ENCODE measurements around the gene ADA. TPM values are rescaled to one million over a fixed set of nuclear protein-coding genes. Genes with fewer than 3 reads are reported as not detected.

Gene ADA
- total RNA-seq, 2 donors from 2014 or later: 12.8 to 15.9 TPM

GRCh38 chr20:44627364-44628010 lies 24.0 kb downstream of the ADA start:
- Mint-ChIP-seq H3K27me3 (ENCODE audit: insufficient read depth) (peaks cover 16% of the 10 kb centered on the region), H3K4me3 (no peak overlapping the region), H3K4me1 (peaks cover 3% of the 10 kb centered on the region), H3K27ac (no peak overlapping the region), H3K9me3 (peaks cover 9% of the 10 kb centered on the region), H3K36me3 (ENCODE audit: low read depth) (peaks cover 14% of the 10 kb centered on the region)
- TF ChIP-seq CTCF (conservative IDR thresholded peaks at IDR 0.05): no peak
- Histone ChIP-seq H3K9me3 (ENCODE audit: control insufficient read depth, low read length) (peaks cover 9% of the 10 kb centered on the region), H3K36me3 (ENCODE audit: control insufficient read depth, insufficient read depth, low read length) (peaks cover 13% of the 10 kb centered on the region), H3K4me3 (ENCODE audit: low read length) (no peak overlapping the region), H3K9ac (ENCODE audit: extremely low read depth, low read length, poor library complexity, severe bottlenecking) (no peak overlapping the region), H3K27ac (ENCODE audit: low read depth, low read length) (no peak overlapping the region), H3K4me1 (ENCODE audit: control insufficient read depth, insufficient read depth, low read length) (peaks cover 4% of the 10 kb centered on the region), H3K27me3 (ENCODE audit: control insufficient read depth, insufficient read depth, low read length, poor library complexity, severe bottlenecking) (no peaks in the 10 kb centered on the region)
- 89 to 91% methylated on average over 12 to 13 of the region's 13 CpGs for WGBS, 2 experiments (ENCODE audit: insufficient coverage in 1 of 2, insufficient read length in 1 of 2)
- no peak for DNase-seq

GRCh38 chr20:44626278-44626677 lies 25.2 kb downstream of the ADA start:
- peaks cover 9% of the 10 kb centered on the region for H3K9me3 ChIP-seq (ENCODE audit: control insufficient read depth, low read length)
- H3K4me3 Mint-ChIP-seq: no peak overlapping the region
- peaks cover 15% of the 10 kb centered on the region for H3K36me3 ChIP-seq (ENCODE audit: control insufficient read depth, insufficient read depth, low read length)
- H3K9ac ChIP-seq (ENCODE audit: extremely low read depth, low read length, poor library complexity, severe bottlenecking): no peak overlapping the region
- H3K27ac ChIP-seq (ENCODE audit: low read depth, low read length): no peak overlapping the region
- WGBS, 2 experiments (ENCODE audit: insufficient coverage in 1 of 2, insufficient read length in 1 of 2): 75 to 90% methylated on average over 2 to 7 of the region's 7 CpGs
- peaks cover 19% of the 10 kb centered on the region for H3K27me3 Mint-ChIP-seq (ENCODE audit: insufficient read depth)
- no peak overlapping the region for H3K4me3 ChIP-seq (ENCODE audit: low read length)
- peaks cover 26% of the 10 kb centered on the region for H3K36me3 Mint-ChIP-seq (ENCODE audit: low read depth)
- no peak for DNase-seq
- TF ChIP-seq CTCF (conservative IDR thresholded peaks at IDR 0.05): no peak
- H3K9me3 Mint-ChIP-seq: peaks cover 12% of the 10 kb centered on the region
- H3K4me1 ChIP-seq (ENCODE audit: control insufficient read depth, insufficient read depth, low read length): peaks cover 4% of the 10 kb centered on the region
- peaks cover 3% of the 10 kb centered on the region for H3K4me1 Mint-ChIP-seq
- H3K27ac Mint-ChIP-seq: no peak overlapping the region
- H3K27me3 ChIP-seq (ENCODE audit: control insufficient read depth, insufficient read depth, low read length, poor library complexity, severe bottlenecking): no peaks in the 10 kb centered on the region

- Histone ChIP-seq H3K9me3 (ENCODE audit: control insufficient read depth, low read length) (peaks cover 9% of the 10 kb centered on the region), H3K4me3 (ENCODE audit: low read length) (no peak overlapping the region), H3K27me3 (ENCODE audit: control insufficient read depth, insufficient read depth, low read length, poor library complexity, severe bottlenecking) (no peaks in the 10 kb centered on the region), H3K27ac (ENCODE audit: low read depth, low read length) (no peak overlapping the region), H3K36me3 (ENCODE audit: control insufficient read depth, insufficient read depth, low read length) (peaks cover 15% of the 10 kb centered on the region), H3K4me1 (ENCODE audit: control insufficient read depth, insufficient read depth, low read length) (peaks cover 4% of the 10 kb centered on the region), H3K9ac (ENCODE audit: extremely low read depth, low read length, poor library complexity, severe bottlenecking) (no peak overlapping the region)
- no peak for DNase-seq
- TF ChIP-seq CTCF (conservative IDR thresholded peaks at IDR 0.05): no peak
- 95 to 100% methylated on average over 2 to 8 of the region's 8 CpGs for WGBS, 2 experiments (ENCODE audit: insufficient coverage in 1 of 2, insufficient read length in 1 of 2)
- H3K36me3 Mint-ChIP-seq (ENCODE audit: low read depth): peaks cover 34% of the 10 kb centered on the region
- peaks cover 28% of the 10 kb centered on the region for H3K27me3 Mint-ChIP-seq (ENCODE audit: insufficient read depth)
- H3K27ac Mint-ChIP-seq: no peak overlapping the region
- H3K4me3 Mint-ChIP-seq: no peak overlapping the region
- peaks cover 12% of the 10 kb centered on the region for H3K9me3 Mint-ChIP-seq
- H3K4me1 Mint-ChIP-seq: peaks cover 3% of the 10 kb centered on the region
Observed at GRCh38 chr20:44625361-44625760, 26.1 kb downstream of the ADA start.
